Testis (tissue), 3 donors: ENCODE results near the gene SOCS4. TPM values are rescaled to one million over a fixed set of nuclear protein-coding genes. Genes with fewer than 3 reads are reported as not detected.
"Not testable (repeated sequence)": the region's sequence is repeated elsewhere in the genome, so short reads cannot be mapped to it uniquely, and the experiment has no call there.

ENCODE experiments used
- DNase-seq: peaks from one replicate; pipeline ENCODE4 v3.0.0-alpha.2; 2019
- H3K27ac ChIP-seq, 2 donors: fragments of 200-600 bp; sonication (generic); one replicate each; pipeline ENCODE4 v1.5.1; 2019
- H3K27me3 ChIP-seq: fragments of 200-600 bp; sonication (generic); one replicate; pipeline ENCODE4 v1.5.1; 2019
- H3K36me3 ChIP-seq: fragments of 200-600 bp; sonication (generic); one replicate; pipeline ENCODE4 v1.5.1; 2017; ENCODE audit warnings: low read depth; ENCODE audit errors: missing control alignments
- H3K4me1 ChIP-seq: fragments of 200-600 bp; sonication (generic); one replicate; pipeline ENCODE4 v1.5.1; 2019
- H3K4me3 ChIP-seq, 2 donors: fragments of 200-600 bp; sonication (generic); one replicate each; pipeline ENCODE4 v1.5.1; 2017 to 2019
- H3K9me3 ChIP-seq: fragments of 200-600 bp; sonication (generic); one replicate; pipeline ENCODE4 v1.5.1; 2017
- CTCF ChIP-seq, 3 experiments: fragments of 450-650 bp in 2 of 3; fragments of 200-600 bp in 1 of 3; sonication (generic) in 1 of 3; IDR thresholded peaks; one replicate each; pipeline ENCODE4 v1.5.1; 2016 to 2019; ENCODE audit warnings: antibody characterized with exemption in 3 of 3, mild to moderate bottlenecking in 2 of 3, moderate library complexity in 1 of 3
- POLR2A ChIP-seq: fragments of 450-650 bp; IDR thresholded peaks from one replicate; pipeline ENCODE4 v1.6.1; 2017; ENCODE audit warnings: antibody characterized with exemption, mild to moderate bottlenecking, moderate library complexity
- WGBS, 2 donors: methylation state at CpG; one replicate each; pipeline ENCODE4 v1.1.5; 2018; 5-methylcytosine and 5-hydroxymethylcytosine counted together
- intact Hi-C: fragments of 100-400 bp; cut with DNase I; formaldehyde crosslinking; loops from one replicate; pipeline ENCODE4 v1.15.1; 2023; ENCODE audit warnings: low total_unique reads
- polyA plus RNA-seq: library from polyadenylated mRNA; stranded (reverse); fragments of 350-450 nt; fragmentation: Illumina TruSeq; extraction: RNeasy Lipid Tissue Mini Kit (QIAGEN cat#74804); gene quantifications from one replicate; pipeline ENCODE4 v1.2.3, GENCODE V29; 2014; ENCODE audit warnings: low read depth, low replicate concordance; ENCODE audit not compliant: insufficient read depth
- total RNA-seq, 2 donors: library from RNA; depleted of rRNA; stranded (reverse); fragments of >200 nt; gene quantifications; one replicate each; pipeline ENCODE4 v1.2.3, GENCODE V29; 2016

SOCS4 gene
- total and polyA plus RNA-seq, 3 donors from 2014 or later: 7.5 to 11.4 (median 7.7) TPM

- intact Hi-C loops: no loop called here
- WGBS, 2 donors: 24 to 30% methylated on average over 7 of the region's 7 CpGs
- H3K9me3 ChIP-seq: no peaks in the 10 kb centered on the region
- H3K36me3 ChIP-seq: no peaks in the 10 kb centered on the region
- no peaks in the 10 kb centered on the region for H3K27me3 ChIP-seq
- DNase-seq: no peak
- H3K4me3 ChIP-seq: peak overlapping the region; percentile 70 to 92
- H3K4me1 ChIP-seq: peaks cover 17% of the 10 kb centered on the region
- TF ChIP-seq POLR2A: no peak
- TF ChIP-seq CTCF (IDR thresholded peaks at IDR 0.05): no peak
- no peak overlapping the region for H3K27ac ChIP-seq
Measured at GRCh38 chr14:55025948-55026347, 1.1 kb upstream of the SOCS4 start.

- H3K36me3 ChIP-seq: no peaks in the 10 kb centered on the region
- no peaks in the 10 kb centered on the region for H3K27me3 ChIP-seq
- no peak for DNase-seq
- WGBS, 2 donors: 1 to 2% methylated on average over 9 of the region's 9 CpGs
- intact Hi-C loops: no loop called here
- H3K4me3 ChIP-seq: peak overlapping the region; percentile 70 to 92
- H3K4me1 ChIP-seq: peaks cover 17% of the 10 kb centered on the region
- TF ChIP-seq POLR2A (no peak), CTCF (IDR thresholded peaks at IDR 0.05) (no peak)
- no peaks in the 10 kb centered on the region for H3K9me3 ChIP-seq
- peak overlapping the region; percentile 82 to 86 for H3K27ac ChIP-seq
Measured at GRCh38 chr14:55026441-55026792, 619 bp upstream of the SOCS4 start.

- H3K4me3 ChIP-seq: peak overlapping the region; percentile 70 to 92
- no peaks in the 10 kb centered on the region for H3K36me3 ChIP-seq
- peak overlapping the region in 1 of 2 donors; percentile 86 for H3K27ac ChIP-seq
- H3K27me3 ChIP-seq: no peaks in the 10 kb centered on the region
- intact Hi-C loops: no loop called here
- no peaks in the 10 kb centered on the region for H3K9me3 ChIP-seq
- WGBS, 2 donors: 2 to 3% methylated on average over 8 of the region's 8 CpGs
- peaks cover 17% of the 10 kb centered on the region for H3K4me1 ChIP-seq
- TF ChIP-seq POLR2A: no peak
- no peak for TF ChIP-seq CTCF (IDR thresholded peaks at IDR 0.05)
- DNase-seq: no peak
Measured at GRCh38 chr14:55028066-55028465, 1.0 kb downstream of the SOCS4 start.

GRCh38 chr14:55028476-55028875 is 1.4 kb downstream of the SOCS4 start:
- DNase-seq: no peak
- no peaks in the 10 kb centered on the region for H3K36me3 ChIP-seq
- H3K4me3 ChIP-seq: no peak overlapping the region
- peaks cover 17% of the 10 kb centered on the region for H3K4me1 ChIP-seq
- H3K27ac ChIP-seq: no peak overlapping the region
- WGBS, 2 donors: 49 to 50% methylated on average over 4 of the region's 4 CpGs
- no peaks in the 10 kb centered on the region for H3K9me3 ChIP-seq
- H3K27me3 ChIP-seq: no peaks in the 10 kb centered on the region
- TF ChIP-seq POLR2A (no peak), CTCF (IDR thresholded peaks at IDR 0.05) (no peak)
- intact Hi-C loops: no loop called here

- Histone ChIP-seq H3K4me1 (peaks cover 12% of the 10 kb centered on the region), H3K4me3 (no peak overlapping the region), H3K27ac (no peak overlapping the region), H3K9me3 (no peaks in the 10 kb centered on the region), H3K27me3 (no peaks in the 10 kb centered on the region), H3K36me3 (no peaks in the 10 kb centered on the region)
- TF ChIP-seq CTCF (IDR thresholded peaks at IDR 0.05): no peak
- no peak for TF ChIP-seq POLR2A
- WGBS, 2 donors: 34 to 56% methylated on average over 2 of the region's 2 CpGs
- no peak for DNase-seq
- intact Hi-C loops: no loop called here
Measured at GRCh38 chr14:55031190-55031589, 4.2 kb downstream of the SOCS4 start.

GRCh38 chr14:55037995-55038394 is 11.0 kb downstream of the SOCS4 start:
- H3K36me3 ChIP-seq, intact Hi-C loops, DNase-seq: not testable (repeated sequence)

More at GRCh38 chr14:55037995-55038394, 11.0 kb downstream of the SOCS4 start:
- not testable (repeated sequence) for H3K27me3 ChIP-seq, H3K4me1 ChIP-seq, H3K27ac ChIP-seq, H3K9me3 ChIP-seq, H3K4me3 ChIP-seq
